Smooth muscle cell (in vitro differentiated cells): ENCODE data around the gene PRM1. TPM values are rescaled to one million over a fixed set of nuclear protein-coding genes. Genes with fewer than 3 reads are reported as not detected.
A peak's percentile ranks its signal among the peaks of the same experiment; 100 is the strongest.

Experiments used
- DNase-seq: peaks from one replicate; lab custom pipeline; 2025; ENCODE audit not compliant: unreplicated experiment; lab: John Stamatoyannopoulos, UW
- H2AFZ ChIP-seq: fragments of 200-600 bp; sonication (generic); 2 replicates; pipeline ENCODE4 v1.6.0; 2016; ENCODE audit warnings: antibody characterized with exemption, low read depth, mild to moderate bottlenecking
- H3F3A ChIP-seq: fragments of 200-600 bp; sonication (generic); 2 replicates; pipeline ENCODE4 v1.6.0; 2017; ENCODE audit warnings: antibody characterized with exemption, low read depth
- H3K27ac ChIP-seq: fragments of 200-600 bp; sonication (generic); 2 replicates; pipeline ENCODE4 v1.5.1; 2016; ENCODE audit warnings: low read depth, mild to moderate bottlenecking
- H3K27me3 ChIP-seq: fragments of 200-600 bp; sonication (generic); 2 replicates; pipeline ENCODE4 v1.6.1; 2016; ENCODE audit warnings: low read depth, mild to moderate bottlenecking
- H3K36me3 ChIP-seq: fragments of 200-600 bp; sonication (generic); 2 replicates; pipeline ENCODE4 v1.5.1; 2016; ENCODE audit warnings: low read depth
- H3K4me1 ChIP-seq: fragments of 200-600 bp; sonication (generic); 2 replicates; pipeline ENCODE4 v1.5.1; 2016; ENCODE audit warnings: low read depth
- H3K4me2 ChIP-seq: fragments of 200-600 bp; sonication (generic); 2 replicates; pipeline ENCODE4 v1.6.0; 2016; ENCODE audit warnings: mild to moderate bottlenecking
- H3K4me3 ChIP-seq: fragments of 200-600 bp; sonication (generic); 2 replicates; pipeline ENCODE4 v1.5.1; 2016; ENCODE audit warnings: mild to moderate bottlenecking
- H3K79me2 ChIP-seq: fragments of 200-600 bp; sonication (generic); 2 replicates; pipeline ENCODE4 v1.6.0; 2016; ENCODE audit warnings: low read depth, mild to moderate bottlenecking
- H3K9ac ChIP-seq: fragments of 200-600 bp; sonication (generic); 2 replicates; pipeline ENCODE4 v1.6.0; 2016; ENCODE audit warnings: low read depth
- H3K9me3 ChIP-seq: fragments of 200-600 bp; sonication (generic); replicated peaks from 2 replicates; pipeline ENCODE4 v1.5.1; 2016; ENCODE audit warnings: low read depth
- H4K20me1 ChIP-seq: fragments of 200-600 bp; sonication (generic); 2 replicates; pipeline ENCODE4 v1.6.0; 2016; ENCODE audit warnings: low read depth
- CTCF ChIP-seq: fragments of 200-600 bp; sonication (generic); IDR thresholded peaks from 2 replicates; pipeline ENCODE4 v1.5.1; 2017; ENCODE audit warnings: borderline replicate concordance, mild to moderate bottlenecking, antibody characterized with exemption; ENCODE audit not compliant: insufficient read depth, poor library complexity, severe bottlenecking
- WGBS: methylation state at CpG from one replicate; pipeline ENCODE4 v1.1.7; 2016; ENCODE audit warnings: low lambda C conversion rate; 5-methylcytosine and 5-hydroxymethylcytosine counted together
- polyA plus RNA-seq: library from polyadenylated mRNA; unstranded; fragments of >200 nt; fragmentation: Nextera tagmentation; extraction: Ambion mirVana; gene quantifications from 2 replicates; pipeline ENCODE4 v1.2.1, GENCODE V29; 2016
- total RNA-seq: library from RNA; depleted of rRNA; stranded (reverse); fragments of >200 nt; gene quantifications from 2 replicates; pipeline ENCODE4 v1.2.3, GENCODE V29; 2014

The PRM1 gene
- total and polyA plus RNA-seq, 2 experiments from 2014 or later = not detected

- H4K20me1 ChIP-seq = peaks cover 35% of the 10 kb centered on the region
- peaks cover 10% of the 10 kb centered on the region for H3K4me1 ChIP-seq
- peak overlapping the region; percentile 95 for H3K4me2 ChIP-seq
- WGBS = 65% methylated on average over 18 of the region's 18 CpGs
- no peak overlapping the region for H3K4me3 ChIP-seq
- peaks cover 18% of the 10 kb centered on the region for H3F3A ChIP-seq
- no peaks in the 10 kb centered on the region for H3K27me3 ChIP-seq
- no peak overlapping the region for H3K9ac ChIP-seq
- H3K27ac ChIP-seq = no peak overlapping the region
- no peaks in the 10 kb centered on the region for H3K9me3 ChIP-seq
- H3K79me2 ChIP-seq = peaks cover 19% of the 10 kb centered on the region
- no peak for DNase-seq
- H2AFZ ChIP-seq = no peak overlapping the region
- no peak for TF ChIP-seq CTCF
- no peaks in the 10 kb centered on the region for H3K36me3 ChIP-seq
These were observed 29.3 kb downstream of the PRM1 start for GRCh38 chr16:11251525-11252481.

- Histone ChIP-seq H3K79me2 (peaks cover 19% of the 10 kb centered on the region), H3K4me1 (peaks cover 10% of the 10 kb centered on the region), H3K4me2 (no peak overlapping the region), H4K20me1 (peaks cover 35% of the 10 kb centered on the region), H3K36me3 (no peaks in the 10 kb centered on the region), H3F3A (peaks cover 18% of the 10 kb centered on the region), H3K4me3 (no peak overlapping the region), H3K27me3 (no peaks in the 10 kb centered on the region), H2AFZ (no peak overlapping the region), H3K27ac (no peak overlapping the region), H3K9me3 (no peaks in the 10 kb centered on the region), H3K9ac (no peak overlapping the region)
- 97% methylated on average over 10 of the region's 10 CpGs for WGBS
- TF ChIP-seq CTCF = no peak
- no peak for DNase-seq
These were observed 30.2 kb downstream of the PRM1 start for GRCh38 chr16:11250786-11251524.

GRCh38 chr16:11250091-11250785, 30.9 kb downstream of the PRM1 start:
- WGBS = 80% methylated on average over 16 of the region's 16 CpGs
- no peaks in the 10 kb centered on the region for H3K9me3 ChIP-seq
- DNase-seq = no peak
- no peak for TF ChIP-seq CTCF
- H3F3A ChIP-seq = peaks cover 18% of the 10 kb centered on the region
- H4K20me1 ChIP-seq = peaks cover 31% of the 10 kb centered on the region
- no peak overlapping the region for H3K27ac ChIP-seq
- H3K4me3 ChIP-seq = no peak overlapping the region
- no peaks in the 10 kb centered on the region for H3K27me3 ChIP-seq
- no peak overlapping the region for H3K9ac ChIP-seq
- peaks cover 15% of the 10 kb centered on the region for H3K79me2 ChIP-seq
- no peaks in the 10 kb centered on the region for H3K36me3 ChIP-seq
- no peak overlapping the region for H3K4me2 ChIP-seq
- no peak overlapping the region for H2AFZ ChIP-seq
- peaks cover 10% of the 10 kb centered on the region for H3K4me1 ChIP-seq
